Measurements from ENCODE around the gene PHLDB3. TPM values are rescaled to one million over a fixed set of nuclear protein-coding genes. Genes with fewer than 3 reads are reported as not detected.

PHLDB3 gene
- polyA plus RNA-seq, 2 of the 4 experiments (the other 2 are of a cell fraction): 5.5 to 12.0 TPM

Other genes with a start within 250 kb of the PHLDB3 start
- gene PSG9, start 235.2 kb downstream of the PHLDB3 start, polyA plus RNA-seq (2011; rRNA removed): 0.03 and 0.07 TPM in 2 replicates
- gene PSG9, start 235.2 kb downstream of the PHLDB3 start, polyA plus RNA-seq (2017; fragmentation: RNase III; extraction: RNeasy Plus Mini Kit Qiagen cat#74134 plus additional on column Dnase treatment): 0.08 to 0.13 TPM in 2 of 3 replicates, not detected in the other
- gene CD177, start 151.1 kb downstream of the PHLDB3 start, polyA plus RNA-seq (2011; rRNA removed): 0.03 TPM in 1 of 2 replicates, not detected in the other
- gene CD177, start 151.1 kb downstream of the PHLDB3 start, polyA plus RNA-seq (2017; fragmentation: RNase III; extraction: RNeasy Plus Mini Kit Qiagen cat#74134 plus additional on column Dnase treatment): 0.05 to 0.09 TPM in 2 of 3 replicates, not detected in the other
- gene TEX101, start 89.9 kb downstream of the PHLDB3 start, polyA plus RNA-seq (2011; rRNA removed): not detected in 2 replicates
- not detected in 3 replicates for gene TEX101, start 89.9 kb downstream of the PHLDB3 start, polyA plus RNA-seq (2017; fragmentation: RNase III; extraction: RNeasy Plus Mini Kit Qiagen cat#74134 plus additional on column Dnase treatment)
- 0.43 and 0.78 TPM in 2 replicates for gene LYPD3, start 39.1 kb downstream of the PHLDB3 start, polyA plus RNA-seq (2011; rRNA removed)
- gene LYPD3, start 39.1 kb downstream of the PHLDB3 start, polyA plus RNA-seq (2017; fragmentation: RNase III; extraction: RNeasy Plus Mini Kit Qiagen cat#74134 plus additional on column Dnase treatment): 0.27 to 0.69 TPM (median 0.33 TPM) in 3 replicates
- gene ETHE1, start 22.5 kb upstream of the PHLDB3 start, polyA plus RNA-seq (2011; rRNA removed): 58.9 and 75.6 TPM in 2 replicates
- 31.2 to 38.6 TPM (median 37.3 TPM) in 3 replicates for gene ETHE1, start 22.5 kb upstream of the PHLDB3 start, polyA plus RNA-seq (2017; fragmentation: RNase III; extraction: RNeasy Plus Mini Kit Qiagen cat#74134 plus additional on column Dnase treatment)
- 0.09 and 0.38 TPM in 2 replicates for gene ZNF575, start 28.4 kb upstream of the PHLDB3 start, polyA plus RNA-seq (2011; rRNA removed)
- 1.4 to 2.2 TPM (median 1.5 TPM) in 3 replicates for gene ZNF575, start 28.4 kb upstream of the PHLDB3 start, polyA plus RNA-seq (2017; fragmentation: RNase III; extraction: RNeasy Plus Mini Kit Qiagen cat#74134 plus additional on column Dnase treatment)
- 31.9 and 32.0 TPM in 2 replicates for gene XRCC1, start 70.8 kb upstream of the PHLDB3 start, polyA plus RNA-seq (2011; rRNA removed)
- gene XRCC1, start 70.8 kb upstream of the PHLDB3 start, polyA plus RNA-seq (2017; fragmentation: RNase III; extraction: RNeasy Plus Mini Kit Qiagen cat#74134 plus additional on column Dnase treatment): 55.1 to 62.3 TPM (median 55.2 TPM) in 3 replicates
- gene PINLYP, start 71.1 kb upstream of the PHLDB3 start, polyA plus RNA-seq (2011; rRNA removed): 0.12 TPM in 1 of 2 replicates, not detected in the other
- gene PINLYP, start 71.1 kb upstream of the PHLDB3 start, polyA plus RNA-seq (2017; fragmentation: RNase III; extraction: RNeasy Plus Mini Kit Qiagen cat#74134 plus additional on column Dnase treatment): 0.27 to 0.37 TPM (median 0.28 TPM) in 3 replicates
- gene IRGQ, start 91.4 kb upstream of the PHLDB3 start, polyA plus RNA-seq (2011; rRNA removed): 10.0 and 14.2 TPM in 2 replicates
- 6.3 to 6.5 TPM (median 6.4 TPM) in 3 replicates for gene IRGQ, start 91.4 kb upstream of the PHLDB3 start, polyA plus RNA-seq (2017; fragmentation: RNase III; extraction: RNeasy Plus Mini Kit Qiagen cat#74134 plus additional on column Dnase treatment)
- 10.6 and 11.2 TPM in 2 replicates for gene ZNF576, start 91.8 kb upstream of the PHLDB3 start, polyA plus RNA-seq (2011; rRNA removed)
- gene ZNF576, start 91.8 kb upstream of the PHLDB3 start, polyA plus RNA-seq (2017; fragmentation: RNase III; extraction: RNeasy Plus Mini Kit Qiagen cat#74134 plus additional on column Dnase treatment): 15.4 to 16.8 TPM (median 16.5 TPM) in 3 replicates
- 0.41 and 0.47 TPM in 2 replicates for gene SRRM5, start 107.3 kb upstream of the PHLDB3 start, polyA plus RNA-seq (2011; rRNA removed)
- gene SRRM5, start 107.3 kb upstream of the PHLDB3 start, polyA plus RNA-seq (2017; fragmentation: RNase III; extraction: RNeasy Plus Mini Kit Qiagen cat#74134 plus additional on column Dnase treatment): 0.44 to 0.55 TPM (median 0.50 TPM) in 3 replicates
- 19.3 and 22.9 TPM in 2 replicates for gene ZNF428, start 114.9 kb upstream of the PHLDB3 start, polyA plus RNA-seq (2011; rRNA removed)
- gene ZNF428, start 114.9 kb upstream of the PHLDB3 start, polyA plus RNA-seq (2017; fragmentation: RNase III; extraction: RNeasy Plus Mini Kit Qiagen cat#74134 plus additional on column Dnase treatment): 47.7 to 58.5 TPM (median 52.4 TPM) in 3 replicates
- gene CADM4, start 135.1 kb upstream of the PHLDB3 start, polyA plus RNA-seq (2011; rRNA removed): 4.2 and 4.7 TPM in 2 replicates
- gene CADM4, start 135.1 kb upstream of the PHLDB3 start, polyA plus RNA-seq (2017; fragmentation: RNase III; extraction: RNeasy Plus Mini Kit Qiagen cat#74134 plus additional on column Dnase treatment): 8.8 to 10.1 TPM (median 9.2 TPM) in 3 replicates
- 48.6 and 55.3 TPM in 2 replicates for gene PLAUR, start 165.4 kb upstream of the PHLDB3 start, polyA plus RNA-seq (2011; rRNA removed)
- 27.4 to 29.0 TPM (median 28.3 TPM) in 3 replicates for gene PLAUR, start 165.4 kb upstream of the PHLDB3 start, polyA plus RNA-seq (2017; fragmentation: RNase III; extraction: RNeasy Plus Mini Kit Qiagen cat#74134 plus additional on column Dnase treatment)
- not detected in 2 replicates for gene IRGC, start 211.3 kb upstream of the PHLDB3 start, polyA plus RNA-seq (2011; rRNA removed)
- gene IRGC, start 211.3 kb upstream of the PHLDB3 start, polyA plus RNA-seq (2017; fragmentation: RNase III; extraction: RNeasy Plus Mini Kit Qiagen cat#74134 plus additional on column Dnase treatment): not detected in 3 replicates